ENCODE data around the gene RAD51B.

DNA sequence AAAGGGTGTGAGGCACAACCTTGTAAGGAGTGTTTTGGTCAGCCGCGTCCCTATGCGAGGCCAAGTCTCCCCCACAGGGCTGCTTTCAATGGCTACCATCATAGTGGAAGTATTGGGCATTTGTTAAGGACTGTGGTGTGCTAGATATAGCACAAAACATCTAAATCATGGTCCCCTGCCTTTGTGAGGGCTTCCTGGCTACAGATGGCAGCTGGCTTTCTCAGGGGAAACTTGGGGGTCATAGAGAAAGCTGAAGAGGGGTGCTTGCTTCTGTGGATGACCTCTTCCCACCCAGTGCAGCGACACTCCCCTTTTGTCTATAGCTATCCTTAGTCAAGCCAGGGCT, 657.5 kb downstream of the RAD51B start:
- no peak for TF ChIP-seq POLR2A (IDR thresholded peaks at IDR 0.05)
- TF ChIP-seq, protein P1, sequence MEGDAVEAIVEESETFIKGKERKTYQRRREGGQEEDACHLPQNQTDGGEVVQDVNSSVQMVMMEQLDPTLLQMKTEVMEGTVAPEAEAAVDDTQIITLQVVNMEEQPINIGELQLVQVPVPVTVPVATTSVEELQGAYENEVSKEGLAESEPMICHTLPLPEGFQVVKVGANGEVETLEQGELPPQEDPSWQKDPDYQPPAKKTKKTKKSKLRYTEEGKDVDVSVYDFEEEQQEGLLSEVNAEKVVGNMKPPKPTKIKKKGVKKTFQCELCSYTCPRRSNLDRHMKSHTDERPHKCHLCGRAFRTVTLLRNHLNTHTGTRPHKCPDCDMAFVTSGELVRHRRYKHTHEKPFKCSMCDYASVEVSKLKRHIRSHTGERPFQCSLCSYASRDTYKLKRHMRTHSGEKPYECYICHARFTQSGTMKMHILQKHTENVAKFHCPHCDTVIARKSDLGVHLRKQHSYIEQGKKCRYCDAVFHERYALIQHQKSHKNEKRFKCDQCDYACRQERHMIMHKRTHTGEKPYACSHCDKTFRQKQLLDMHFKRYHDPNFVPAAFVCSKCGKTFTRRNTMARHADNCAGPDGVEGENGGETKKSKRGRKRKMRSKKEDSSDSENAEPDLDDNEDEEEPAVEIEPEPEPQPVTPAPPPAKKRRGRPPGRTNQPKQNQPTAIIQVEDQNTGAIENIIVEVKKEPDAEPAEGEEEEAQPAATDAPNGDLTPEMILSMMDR (IDR thresholded peaks at IDR 0.05), result no peak

Data from tibial nerve (tissue), 3 donors.